Endothelial cell of umbilical vein (primary cell): ENCODE results near the gene PCSK6. TPM values are rescaled to one million over a fixed set of nuclear protein-coding genes. Genes with fewer than 3 reads are reported as not detected.

Source experiments
- BruUV-seq: library from RNA; stranded (reverse); fragments of 400-500 nt; replicated peaks from 2 replicates; lab custom pipeline; 2021; lab: Mats Ljungman, UMichigan
- CTCF ChIA-PET: fragments of 300-600, 350-600 bp; sonication (Branson Sonifier 250); formaldehyde crosslinking; loops from one replicate; lab custom pipeline; 2021; ENCODE audit warnings: antibody characterized with exemption, inconsistent platforms; lab: Charles Lee
- POLR2A ChIA-PET: fragments of 300-600, 350-600 bp; sonication (Branson Sonifier 250); formaldehyde crosslinking; loops from one replicate; lab custom pipeline; 2021; ENCODE audit warnings: antibody characterized with exemption, inconsistent platforms; lab: Charles Lee
- DNase-seq: peaks from one replicate; pipeline ENCODE4 v3.0.0-alpha.2; 2011; ENCODE audit warnings: low read depth, low spot score
- FAIRE-seq: peaks from 2 replicates; lab custom pipeline; 2011; peaks lifted over from hg19 to GRCh38; lab: Jason Lieb, UNC
- H2AFZ ChIP-seq: 2 replicates; pipeline ENCODE4 v1.6.0; 2012; ENCODE audit warnings: low read depth, low read length, control low read depth, inconsistent platforms
- H3K27ac ChIP-seq: 2 replicates; pipeline ENCODE4 v1.5.1; 2011; ENCODE audit warnings: low read depth, mild to moderate bottlenecking, control low read depth, low read length, moderate library complexity; ENCODE audit not compliant: insufficient read depth
- H3K27me3 ChIP-seq, 2 experiments: 2 replicates each; pipeline versions ENCODE4 v1.6.0 to v1.6.1; 2011; ENCODE audit warnings: low read length in 2 of 2, mixed read lengths in 1 of 2; ENCODE audit not compliant: control insufficient read depth in 2 of 2, insufficient read depth in 2 of 2
- H3K36me3 ChIP-seq, 2 experiments: 2 replicates in 1 of 2; 3 replicates in 1 of 2; pipeline ENCODE4 v1.5.1; 2011; ENCODE audit warnings: low read length in 2 of 2, mild to moderate bottlenecking in 1 of 2, moderate library complexity in 1 of 2; ENCODE audit not compliant: control insufficient read depth in 2 of 2, insufficient read depth in 2 of 2; ENCODE audit errors: extremely low read depth in 1 of 2
- H3K4me1 ChIP-seq: 3 replicates; pipeline ENCODE4 v1.5.1; 2011; ENCODE audit warnings: mild to moderate bottlenecking, low read length; ENCODE audit not compliant: control insufficient read depth, insufficient read depth; ENCODE audit errors: extremely low read depth
- H3K4me2 ChIP-seq: 2 replicates; pipeline ENCODE4 v1.6.1; 2011; ENCODE audit warnings: low read length, control low read depth, mixed read lengths; ENCODE audit not compliant: insufficient read depth
- H3K4me3 ChIP-seq, 3 experiments: fragments of 200-600 bp in 1 of 3; sonication (generic), shearing (Covaris generic) in 1 of 3; replicated peaks in 1 of 3; 2 replicates each; pipeline ENCODE4 v1.5.1; 2011 to 2016; ENCODE audit warnings: control low read depth in 3 of 3, low read length in 3 of 3, mild to moderate bottlenecking in 2 of 3, inconsistent platforms in 1 of 3, low read depth in 1 of 3, moderate library complexity in 1 of 3; ENCODE audit not compliant: insufficient read depth in 1 of 3
- H3K79me2 ChIP-seq: 2 replicates; pipeline ENCODE4 v1.6.0; 2012; ENCODE audit warnings: low read length, inconsistent platforms; ENCODE audit not compliant: control insufficient read depth, insufficient read depth
- H3K9ac ChIP-seq: replicated peaks from 2 replicates; pipeline ENCODE3; 2011; ENCODE audit warnings: low read length, control low read depth; ENCODE audit not compliant: insufficient read depth; ENCODE audit errors: extremely low read depth
- H3K9me1 ChIP-seq: replicated peaks from 3 replicates; pipeline ENCODE4 v1.6.0; 2011; ENCODE audit warnings: mild to moderate bottlenecking, low read length; ENCODE audit not compliant: control insufficient read depth, insufficient read depth; ENCODE audit errors: extremely low read depth
- H3K9me3 ChIP-seq: replicated peaks from 2 replicates; pipeline ENCODE4 v1.5.1; 2012; ENCODE audit warnings: low read length, inconsistent platforms; ENCODE audit not compliant: control insufficient read depth, insufficient read depth
- H4K20me1 ChIP-seq: replicated peaks from 2 replicates; pipeline ENCODE3; 2011; ENCODE audit warnings: mild to moderate bottlenecking, low read length; ENCODE audit not compliant: control insufficient read depth, insufficient read depth; ENCODE audit errors: extremely low read depth
- CTCF ChIP-seq, 2 donors: IDR thresholded peaks; 1 replicate in 1 of 2; 2 replicates in 1 of 2; pipeline ENCODE4 v1.5.1; 2011; ENCODE audit warnings: low read length in 2 of 2, mild to moderate bottlenecking in 2 of 2, moderate library complexity in 2 of 2, control low read depth in 1 of 2, inconsistent platforms in 1 of 2, low read depth in 1 of 2; ENCODE audit not compliant: insufficient read depth in 1 of 2; ENCODE audit errors: extremely low read depth in 1 of 2
- EZH2 ChIP-seq: IDR thresholded peaks from 2 replicates; pipeline ENCODE4 v1.6.1; 2012; ENCODE audit warnings: borderline replicate concordance, low read depth, mild to moderate bottlenecking, moderate library complexity, low read length, inconsistent platforms; ENCODE audit not compliant: severe bottlenecking
- FOS ChIP-seq: IDR thresholded peaks from 2 replicates; pipeline ENCODE4 v1.6.1; 2011; ENCODE audit warnings: mild to moderate bottlenecking, low read length, moderate library complexity, borderline replicate concordance; ENCODE audit not compliant: insufficient read depth
- GATA2 ChIP-seq: IDR thresholded peaks from 2 replicates; pipeline ENCODE4 v1.7.0; 2011; ENCODE audit warnings: low read depth, mild to moderate bottlenecking, moderate library complexity, mixed read lengths, low read length; ENCODE audit not compliant: insufficient read length, insufficient read depth
- JUN ChIP-seq: IDR thresholded peaks from 2 replicates; pipeline ENCODE4 v1.6.1; 2011; ENCODE audit warnings: borderline replicate concordance, low read depth; ENCODE audit not compliant: insufficient read length, insufficient read depth
- MAX ChIP-seq: IDR thresholded peaks from 2 replicates; pipeline ENCODE4 v1.6.1; 2011; ENCODE audit not compliant: insufficient read depth, insufficient read length
- MYC ChIP-seq: IDR thresholded peaks from one replicate; pipeline ENCODE4 v1.6.1; 2011; ENCODE audit warnings: mild to moderate bottlenecking, low read depth, low read length
- POLR2A ChIP-seq: IDR thresholded peaks from 2 replicates; pipeline ENCODE4 v1.6.1; 2012; ENCODE audit warnings: low read depth, mild to moderate bottlenecking, control low read depth, low read length
- POLR2AphosphoS5 ChIP-seq: IDR thresholded peaks from 2 replicates; pipeline ENCODE4 v1.6.1; 2012; ENCODE audit warnings: low read depth, mild to moderate bottlenecking, control low read depth, low read length, moderate library complexity; ENCODE audit not compliant: insufficient read depth
- dilution Hi-C: fragments of 300-500 bp; cut with MboI; formaldehyde crosslinking; loops from one replicate; pipeline ENCODE4 v1.15.0; 2019; ENCODE audit warnings: low sequenced_read_pairs; ENCODE audit not compliant: extremely low pct_ligation_motif_present
- intact Hi-C: fragments of 100-400 bp; cut with micrococcal nuclease; formaldehyde crosslinking; loops from one replicate; pipeline ENCODE4 v1.10.0; 2022
- polyA plus RNA-seq, 4 experiments: library from polyadenylated mRNA; depleted of rRNA in 3 of 4; stranded (reverse) in 3 of 4; unstranded in 1 of 4; fragments of >200 nt; gene quantifications; 2 replicates each; pipeline versions ENCODE4 v1.2.1 to v1.2.3, GENCODE V29; 2011 to 2012; ENCODE audit warnings: missing spikeins in 1 of 4
- total RNA-seq: library from RNA; stranded (reverse); gene quantifications from 2 replicates; pipeline ENCODE4 v1.2.3, GENCODE V29; 2021

PCSK6 gene
- total and polyA plus RNA-seq, 2 donors (not counting 3 experiments of a cell fraction or from before 2014, with no cell fraction given), result 0.18 to 0.69 TPM

- Histone ChIP-seq H3K4me1 (no peaks in the 10 kb centered on the region), H3K9me1 (no peaks in the 10 kb centered on the region), H3K4me2 (no peak overlapping the region), H3K36me3 (no peaks in the 10 kb centered on the region), H3K9ac (no peak overlapping the region), H3K27me3 (peaks cover 25 to 32% of the 10 kb centered on the region in 2 experiments), H3K9me3 (no peaks in the 10 kb centered on the region), H3K27ac (no peak overlapping the region), H3K79me2 (no peaks in the 10 kb centered on the region), H4K20me1 (no peaks in the 10 kb centered on the region), H3K4me3 (no peak overlapping the region), H2AFZ (no peak overlapping the region)
- TF ChIP-seq JUN (no peak), FOS (no peak), MYC (no peak), CTCF (IDR thresholded peaks at IDR 0.05; ENCODE audit: extremely low read depth in 1 of 2, insufficient read depth in 1 of 2, low read depth in 1 of 2, low read length in 2 of 2) (no peak), EZH2 (no peak), POLR2AphosphoS5 (no peak), MAX (no peak), GATA2 (no peak), POLR2A (no peak)
- DNase-seq (no peak), FAIRE-seq (no peak)
- intact Hi-C loops (no loop called here), dilution Hi-C loops (no loop called here)
- POLR2A ChIA-PET, result no interaction called here
- CTCF ChIA-PET, result interaction anchor here (1.8 kb wide), 1 partner anchor 10 kb away, joined by 9 read pairs; no protein-coding TSS in a partner anchor
- no TSS peak for BruUV-seq
Measured at GRCh38 chr15:101491734-101492640, 2.5 kb upstream of the PCSK6 start.
